Neural cell (in vitro differentiated cells): ENCODE data around the gene CASZ1. TPM values are rescaled to one million over a fixed set of nuclear protein-coding genes. Genes with fewer than 3 reads are reported as not detected.

Source experiments
- H2AFZ ChIP-seq: fragments of 200-600, 300-800 bp; sonication (generic), shearing (Covaris generic); 2 replicates; pipeline ENCODE4 v1.6.0; 2014; ENCODE audit warnings: low read depth, mild to moderate bottlenecking, antibody characterized with exemption, low read length, moderate library complexity
- H3F3A ChIP-seq: fragments of 200-600 bp; shearing (Covaris generic); 2 replicates; pipeline ENCODE4 v1.6.1; 2016; ENCODE audit warnings: mild to moderate bottlenecking, moderate library complexity, mixed read lengths, antibody characterized with exemption, low read length; ENCODE audit not compliant: insufficient read depth, poor library complexity, severe bottlenecking
- H3K27ac ChIP-seq: fragments of 200-600, 300-800 bp; sonication (generic), shearing (Covaris generic); 2 replicates; pipeline ENCODE4 v1.5.1; 2014; ENCODE audit warnings: mild to moderate bottlenecking, low read length, moderate library complexity
- H3K27me3 ChIP-seq: fragments of 300-800, 200-600 bp; sonication (generic), shearing (Covaris generic); 2 replicates; pipeline ENCODE4 v1.6.0; 2014; ENCODE audit warnings: mild to moderate bottlenecking, low read depth, low read length, moderate library complexity; ENCODE audit not compliant: insufficient read depth
- H3K36me3 ChIP-seq: fragments of 300-800, 200-600 bp; sonication (generic), shearing (Covaris generic); 2 replicates; pipeline ENCODE4 v1.5.1; 2014; ENCODE audit warnings: mild to moderate bottlenecking, antibody characterized with exemption, low read length, moderate library complexity; ENCODE audit not compliant: insufficient read depth
- H3K4me2 ChIP-seq: fragments of 300-800, 200-600 bp; sonication (generic), shearing (Covaris generic); 2 replicates; pipeline ENCODE4 v1.6.0; 2014; ENCODE audit warnings: mild to moderate bottlenecking, low read length
- H3K4me3 ChIP-seq: fragments of 300-800, 200-600 bp; sonication (generic), shearing (Covaris generic); 2 replicates; pipeline ENCODE4 v1.5.1; 2014; ENCODE audit warnings: mild to moderate bottlenecking, low read length, moderate library complexity
- H3K79me2 ChIP-seq: fragments of 200-600 bp; shearing (Covaris generic); replicated peaks from 2 replicates; pipeline ENCODE4 v1.6.0; 2014; ENCODE audit warnings: mild to moderate bottlenecking, low read length, moderate library complexity; ENCODE audit not compliant: insufficient read depth
- H3K9ac ChIP-seq: fragments of 300-800, 200-600 bp; sonication (generic), shearing (Covaris generic); 2 replicates; pipeline ENCODE4 v1.6.1; 2016; ENCODE audit warnings: mild to moderate bottlenecking, low read length, mixed read lengths
- H3K9me2 ChIP-seq: fragments of 200-600 bp; shearing (Covaris generic); 2 replicates; pipeline ENCODE4 v1.6.1; 2016; ENCODE audit warnings: mild to moderate bottlenecking, low read length, mixed read lengths; ENCODE audit not compliant: insufficient read depth
- H3K9me3 ChIP-seq: fragments of 200-600, 300-800 bp; sonication (generic), shearing (Covaris generic); 2 replicates; pipeline ENCODE4 v1.6.1; 2016; ENCODE audit warnings: mild to moderate bottlenecking, mixed run types, low read length, moderate library complexity, mixed read lengths
- H4K20me1 ChIP-seq: fragments of 200-600 bp; shearing (Covaris generic); 2 replicates; pipeline ENCODE4 v1.6.1; 2016; ENCODE audit warnings: mild to moderate bottlenecking, mixed run types; ENCODE audit not compliant: insufficient read depth
- CTCF ChIP-seq: fragments of 450-650 bp; IDR thresholded peaks from 2 replicates; pipeline ENCODE4 v1.5.1; 2014; ENCODE audit warnings: antibody characterized with exemption, mild to moderate bottlenecking, moderate library complexity; ENCODE audit not compliant: poor library complexity, severe bottlenecking
- EP300 ChIP-seq: fragments of 450-650 bp; conservative IDR thresholded peaks from 2 replicates; pipeline ENCODE4 v1.6.1; 2014; ENCODE audit warnings: antibody characterized with exemption, mild to moderate bottlenecking, moderate library complexity; ENCODE audit not compliant: poor library complexity, severe bottlenecking
- EZH2 ChIP-seq: fragments of 200-600, 300-800 bp; shearing (Covaris generic), sonication (generic); IDR thresholded peaks from 2 replicates; pipeline ENCODE4 v1.6.1; 2014; ENCODE audit warnings: antibody characterized with exemption, low read length, borderline replicate concordance, mild to moderate bottlenecking; ENCODE audit not compliant: insufficient read depth, poor library complexity, severe bottlenecking
- MXI1 ChIP-seq: fragments of 450-650 bp; conservative IDR thresholded peaks from 2 replicates; pipeline ENCODE4 v1.6.1; 2014; ENCODE audit warnings: antibody characterized with exemption, mild to moderate bottlenecking; ENCODE audit not compliant: poor library complexity, severe bottlenecking
- POLR2AphosphoS5 ChIP-seq: IDR thresholded peaks from 2 replicates; pipeline ENCODE4 v1.6.1; 2012
- RAD21 ChIP-seq: fragments of 450-650 bp; conservative IDR thresholded peaks from 2 replicates; pipeline ENCODE4 v1.6.1; 2014; ENCODE audit warnings: antibody characterized with exemption, mild to moderate bottlenecking, moderate library complexity
- REST ChIP-seq: IDR thresholded peaks from 2 replicates; pipeline ENCODE4 v1.6.1; 2012; ENCODE audit warnings: borderline replicate concordance
- SMC3 ChIP-seq: fragments of 450-650 bp; conservative IDR thresholded peaks from 2 replicates; pipeline ENCODE4 v1.6.1; 2014; ENCODE audit warnings: antibody characterized with exemption, mild to moderate bottlenecking, moderate library complexity; ENCODE audit not compliant: poor library complexity
- TAF1 ChIP-seq: IDR thresholded peaks from 2 replicates; pipeline ENCODE4 v1.6.1; 2012; ENCODE audit warnings: low read depth
- polyA plus RNA-seq: library from polyadenylated mRNA; depleted of rRNA; stranded (reverse); fragments of >200 nt; gene quantifications from 2 replicates; pipeline ENCODE4 v1.2.3, GENCODE V29; 2014

Gene CASZ1
- polyA plus RNA-seq, 1 donor from 2014 or later, result 0.27 TPM

GRCh38 chr1:10701145-10701544 lies 95.3 kb downstream of the CASZ1 start:
- Histone ChIP-seq H3K27ac (no peak overlapping the region), H3K9ac (no peak overlapping the region), H2AFZ (no peak overlapping the region), H3K79me2 (no peaks in the 10 kb centered on the region), H3F3A (no peaks in the 10 kb centered on the region), H3K9me3 (no peaks in the 10 kb centered on the region), H3K36me3 (no peaks in the 10 kb centered on the region), H3K27me3 (peaks cover 16% of the 10 kb centered on the region), H3K4me3 (no peak overlapping the region), H3K9me2 (no peaks in the 10 kb centered on the region), H3K4me2 (no peak overlapping the region), H4K20me1 (no peaks in the 10 kb centered on the region)
- TF ChIP-seq TAF1 (no peak), EZH2 (no peak), EP300 (no peak), SMC3 (no peak), MXI1 (no peak), REST (no peak), CTCF (no peak), RAD21 (no peak), POLR2AphosphoS5 (no peak)

GRCh38 chr1:10699470-10699835 lies 97.0 kb downstream of the CASZ1 start:
- H3K79me2 ChIP-seq, result no peaks in the 10 kb centered on the region
- H2AFZ ChIP-seq, result no peak overlapping the region
- no peak overlapping the region for H3K9ac ChIP-seq
- H3K4me2 ChIP-seq, result no peak overlapping the region
- no peak overlapping the region for H3K4me3 ChIP-seq
- H3K36me3 ChIP-seq, result no peaks in the 10 kb centered on the region
- no peak overlapping the region for H3K27ac ChIP-seq
- H3K27me3 ChIP-seq, result peaks cover 13% of the 10 kb centered on the region
- H3K9me2 ChIP-seq, result no peaks in the 10 kb centered on the region
- H3F3A ChIP-seq, result no peaks in the 10 kb centered on the region
- H4K20me1 ChIP-seq, result no peaks in the 10 kb centered on the region
- no peak for TF ChIP-seq REST
- H3K9me3 ChIP-seq, result no peaks in the 10 kb centered on the region
